GM08714 (cell line): ENCODE measurements around the gene LYRM4.

Experiments used
- H3K4me3 ChIP-seq: fragments of 200-500 bp; sonication (Bioruptor generic); 2 replicates; pipeline ENCODE4 v1.5.1; 2014; ENCODE audit warnings: mild to moderate bottlenecking, low read length, inconsistent platforms
- ZNF274 ChIP-seq: IDR thresholded peaks from 2 replicates; pipeline ENCODE4 v1.6.1; 2012; ENCODE audit warnings: mild to moderate bottlenecking, low read depth, low read length

The LYRM4 gene

DNA sequence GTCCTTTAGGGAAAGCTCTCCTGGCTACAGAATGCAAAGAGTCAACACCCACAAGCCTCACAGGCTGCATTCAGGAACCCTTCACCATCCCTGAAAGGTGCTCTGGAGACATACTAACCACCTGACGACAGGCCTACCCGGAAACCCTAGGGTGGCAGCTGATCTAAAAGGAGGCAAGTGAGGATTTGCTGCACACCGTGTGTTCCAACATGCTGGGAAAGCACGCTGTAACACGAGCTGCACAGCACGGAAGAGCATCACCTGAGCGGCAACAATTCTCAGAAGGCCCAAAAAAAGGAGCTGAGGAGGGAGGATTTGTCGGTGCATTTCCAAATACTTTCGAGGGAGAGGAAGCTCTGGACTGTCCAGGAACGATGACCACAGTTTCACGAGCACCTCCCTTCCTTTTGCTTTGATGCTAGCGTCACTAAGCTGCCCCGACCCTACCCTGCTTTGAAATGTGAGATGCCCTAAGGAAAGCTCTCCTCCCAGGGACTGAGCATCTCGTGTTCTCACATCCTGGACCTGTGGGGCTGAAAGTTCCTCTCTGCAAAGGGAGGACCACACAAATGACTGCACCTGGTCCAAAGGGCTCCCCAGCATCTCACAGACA is 88.6 kb downstream of the LYRM4 start:
- no peak overlapping the region for H3K4me3 ChIP-seq
- no peak for TF ChIP-seq ZNF274

DNA sequence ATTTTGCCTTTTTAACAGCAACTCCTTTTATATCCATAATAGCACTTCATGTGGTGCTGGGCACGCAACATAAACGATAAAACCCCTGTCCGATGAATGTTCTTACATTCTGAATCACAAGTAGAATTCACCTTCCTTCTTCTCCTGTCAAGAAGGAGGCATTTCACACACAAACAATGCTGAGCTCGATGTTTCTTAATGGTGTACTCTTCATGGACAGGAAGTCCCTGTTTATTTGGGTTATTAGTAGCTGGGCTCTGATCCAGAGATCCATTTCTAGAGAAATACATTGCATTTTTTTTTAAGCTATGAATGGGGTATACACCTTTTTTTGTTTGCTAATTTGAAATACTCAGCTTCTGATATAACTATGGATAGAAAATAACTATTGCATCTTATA is 93.2 kb downstream of the LYRM4 start:
- no peak overlapping the region for H3K4me3 ChIP-seq
- no peak for TF ChIP-seq ZNF274

DNA sequence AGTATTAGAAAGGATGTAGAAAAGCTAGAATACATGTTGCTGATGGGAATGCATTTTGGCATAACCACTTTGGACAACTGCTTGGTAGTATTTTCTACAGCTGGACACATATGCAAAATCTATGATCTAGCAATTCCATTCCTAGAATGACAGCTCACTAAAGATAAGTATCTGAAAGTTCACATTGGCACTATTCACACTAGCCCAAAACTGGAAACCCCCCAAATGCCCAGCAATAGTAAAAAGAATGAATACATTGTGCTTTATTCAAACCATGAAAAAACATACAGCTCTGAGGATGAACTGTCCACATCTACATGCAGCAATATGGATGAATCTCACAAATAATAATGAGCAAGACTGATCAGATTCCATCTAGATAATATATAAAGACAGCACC is 96.7 kb downstream of the LYRM4 start:
- no peak for TF ChIP-seq ZNF274
- no peak overlapping the region for H3K4me3 ChIP-seq

DNA sequence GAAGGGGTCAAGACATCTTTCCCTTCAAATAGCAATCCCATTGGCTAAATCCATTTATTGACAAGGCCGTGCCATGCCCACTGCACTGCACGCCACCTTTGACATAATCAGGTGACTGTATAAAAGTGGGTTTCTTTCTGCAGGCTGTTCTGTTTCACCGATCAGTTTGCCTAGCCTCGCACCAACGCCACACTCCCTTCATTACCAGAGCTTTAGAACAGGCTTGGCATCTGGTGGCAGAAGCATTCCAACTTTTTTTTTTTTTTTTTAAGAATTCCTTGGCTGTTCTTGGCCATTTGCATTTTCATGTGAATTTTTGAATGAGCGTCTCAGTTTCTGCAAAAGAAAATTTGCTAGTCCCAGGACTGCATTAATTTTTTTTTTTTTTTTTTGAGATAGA is 97.5 kb downstream of the LYRM4 start:
- H3K4me3 ChIP-seq, result no peak overlapping the region
- TF ChIP-seq ZNF274, result no peak

DNA sequence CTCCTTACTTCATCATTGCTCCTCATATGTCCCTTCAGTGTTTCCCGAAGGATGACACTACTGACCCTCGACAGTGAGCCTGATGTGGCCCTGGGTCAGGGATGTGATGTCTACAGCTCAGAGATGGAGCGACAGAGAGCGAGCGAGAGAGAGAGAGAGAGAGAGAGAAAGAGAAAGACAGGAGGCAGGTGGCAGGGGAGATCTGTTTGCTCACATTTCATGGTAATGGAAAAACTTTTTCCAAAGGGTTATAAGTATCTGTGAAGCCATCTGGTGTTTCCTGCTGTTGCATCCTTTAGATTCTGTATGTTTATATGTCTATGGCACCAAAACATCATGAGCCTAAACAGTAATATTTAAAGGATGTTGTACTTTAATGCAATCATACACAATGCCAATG is 98.4 kb downstream of the LYRM4 start:
- TF ChIP-seq ZNF274, result no peak
- no peak overlapping the region for H3K4me3 ChIP-seq

DNA sequence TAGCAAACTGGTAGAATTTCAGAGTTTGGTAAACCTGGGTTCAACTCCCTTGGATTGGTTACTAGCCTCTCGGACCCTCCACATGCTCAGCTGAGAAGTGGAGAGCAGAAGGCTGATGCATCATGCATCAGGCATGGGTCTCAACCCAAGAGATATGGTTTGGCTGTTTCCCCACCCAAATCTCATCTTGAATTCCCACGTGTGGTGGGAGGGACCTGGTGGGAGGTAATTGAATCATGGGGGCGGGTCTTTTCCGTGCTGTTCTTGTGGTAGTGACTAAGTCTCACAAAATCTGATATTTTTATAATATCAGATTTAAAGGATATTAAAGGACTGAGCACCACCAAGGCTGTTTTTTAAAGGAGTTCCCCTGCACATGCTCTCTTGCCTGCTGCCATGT is 100.5 kb downstream of the LYRM4 start:
- no peak overlapping the region for H3K4me3 ChIP-seq
- TF ChIP-seq ZNF274, result no peak

DNA sequence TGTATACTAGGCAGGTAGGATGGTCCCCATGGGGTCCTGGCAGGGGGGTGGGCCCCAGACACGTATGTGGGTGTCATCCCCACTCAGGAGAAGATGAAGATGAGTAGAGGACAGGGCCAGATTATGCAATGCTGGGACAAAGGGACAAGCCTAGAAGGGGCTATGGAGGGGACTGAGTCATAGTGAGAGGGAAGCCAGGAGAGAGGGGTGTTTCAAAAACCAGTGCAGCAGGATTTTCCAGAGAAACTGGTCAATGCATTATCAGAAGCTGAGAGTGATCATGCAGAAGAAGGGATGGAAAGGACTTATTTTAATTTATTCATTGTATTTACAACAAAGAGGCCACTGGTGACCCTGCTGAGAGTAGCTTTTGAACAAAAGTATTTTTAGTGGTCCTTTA is 101.6 kb downstream of the LYRM4 start:
- no peak for TF ChIP-seq ZNF274
- H3K4me3 ChIP-seq, result no peak overlapping the region

DNA sequence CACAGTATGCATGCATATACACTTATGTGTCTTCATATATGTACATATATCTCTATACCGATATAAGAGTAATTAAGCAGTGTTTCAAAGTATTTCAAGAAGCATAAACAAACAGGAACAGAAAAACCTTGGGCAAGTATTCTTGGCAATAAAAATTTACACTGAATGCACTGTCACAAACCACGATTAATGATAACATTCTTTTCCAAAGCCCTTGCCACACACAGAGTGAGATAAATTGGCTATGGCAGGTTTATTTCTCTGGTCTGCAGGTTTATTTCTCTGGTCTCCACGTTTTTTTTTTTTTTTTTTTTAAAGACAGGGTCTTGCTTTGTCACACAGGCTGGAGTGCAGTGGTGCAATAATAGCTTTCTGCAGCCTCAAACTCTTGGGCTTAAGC is 102.6 kb downstream of the LYRM4 start:
- TF ChIP-seq ZNF274, result no peak
- H3K4me3 ChIP-seq, result no peak overlapping the region

DNA sequence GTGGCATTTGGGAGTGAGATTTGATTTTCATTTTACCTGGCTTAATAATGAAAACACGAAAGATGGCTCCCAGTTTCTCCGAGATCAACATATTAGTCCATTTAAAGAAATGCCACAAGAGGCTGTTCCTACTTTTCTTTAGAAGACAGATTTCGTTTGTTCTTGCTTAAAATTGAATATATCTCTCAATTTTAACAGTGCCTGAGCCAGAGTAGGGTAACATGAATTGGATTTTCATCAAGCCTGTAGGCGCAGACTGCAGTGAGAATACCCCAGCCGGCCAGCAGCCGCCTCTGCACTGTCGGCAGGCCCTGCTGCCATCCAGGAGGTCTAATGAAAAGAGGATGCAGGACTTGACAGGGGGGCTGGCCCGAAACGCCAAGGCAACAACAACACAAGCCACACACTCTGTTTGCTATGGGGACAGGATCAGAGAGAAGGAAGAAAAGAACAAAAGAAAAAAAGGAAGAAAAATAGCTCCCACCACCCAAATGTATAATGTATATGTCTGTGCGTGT is 103.1 kb downstream of the LYRM4 start:
- TF ChIP-seq ZNF274, result no peak
- no peak overlapping the region for H3K4me3 ChIP-seq

DNA sequence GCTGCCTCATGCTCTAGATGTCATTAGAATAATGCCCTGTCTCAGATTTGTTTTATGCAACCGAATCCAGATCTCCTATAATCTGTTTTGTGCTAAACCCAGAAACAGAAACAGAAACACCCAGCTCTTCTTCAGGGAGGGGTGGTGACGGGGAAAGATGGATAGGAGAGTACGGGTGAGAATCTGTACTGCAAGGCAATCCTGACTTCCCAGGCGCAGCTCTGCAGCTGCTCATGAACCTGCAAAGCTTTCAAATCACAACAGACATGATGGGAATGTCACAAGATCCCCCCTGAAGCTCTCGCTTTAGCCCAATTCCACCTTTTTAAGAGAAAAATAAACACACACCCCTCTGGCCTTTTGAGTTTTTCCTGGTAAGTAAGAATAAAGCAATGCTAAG is 104.1 kb downstream of the LYRM4 start:
- H3K4me3 ChIP-seq, result no peak overlapping the region
- no peak for TF ChIP-seq ZNF274

DNA sequence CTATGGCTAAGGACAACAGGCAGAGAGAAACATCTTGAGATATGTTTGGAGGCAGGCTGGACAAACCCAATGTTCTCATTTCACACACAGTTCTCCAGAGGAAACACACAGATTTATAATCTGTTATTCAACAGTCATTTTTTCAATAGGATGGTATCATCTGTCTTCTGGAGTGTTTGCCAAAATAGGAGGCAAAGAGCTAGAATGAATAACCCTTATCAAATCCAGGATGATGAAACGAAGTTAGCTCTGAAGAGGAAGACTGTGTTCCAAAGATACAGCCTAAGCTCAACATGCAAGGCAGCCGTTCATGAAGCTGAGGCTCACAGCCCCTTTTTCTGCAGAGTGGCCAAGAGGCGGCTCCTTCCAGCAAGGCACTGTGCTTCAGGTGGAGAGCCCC is 104.8 kb downstream of the LYRM4 start:
- H3K4me3 ChIP-seq, result no peak overlapping the region

DNA sequence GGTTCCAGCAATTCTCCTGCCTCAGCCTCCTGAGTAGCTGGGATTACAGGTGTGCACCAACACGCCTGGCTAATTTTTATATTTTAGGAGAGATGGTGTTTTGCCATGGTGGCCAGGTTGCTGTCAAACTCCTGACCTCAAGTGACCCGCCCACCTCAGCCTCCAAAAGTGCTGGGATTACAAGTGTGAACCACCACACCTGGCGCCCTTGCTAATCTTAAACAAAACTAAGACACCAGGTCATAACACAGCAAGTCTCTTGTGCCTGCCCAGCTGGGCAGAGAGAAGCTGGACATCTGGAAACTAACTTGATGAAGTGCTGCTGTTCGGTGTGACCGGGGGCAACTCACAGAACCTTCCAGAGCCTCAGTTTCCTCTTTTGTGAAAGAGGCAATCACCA is 107.6 kb downstream of the LYRM4 start:
- TF ChIP-seq ZNF274, result no peak
- no peak overlapping the region for H3K4me3 ChIP-seq

More for the DNA sequence above, 104.8 kb downstream of the LYRM4 start:
- no peak for TF ChIP-seq ZNF274

DNA sequence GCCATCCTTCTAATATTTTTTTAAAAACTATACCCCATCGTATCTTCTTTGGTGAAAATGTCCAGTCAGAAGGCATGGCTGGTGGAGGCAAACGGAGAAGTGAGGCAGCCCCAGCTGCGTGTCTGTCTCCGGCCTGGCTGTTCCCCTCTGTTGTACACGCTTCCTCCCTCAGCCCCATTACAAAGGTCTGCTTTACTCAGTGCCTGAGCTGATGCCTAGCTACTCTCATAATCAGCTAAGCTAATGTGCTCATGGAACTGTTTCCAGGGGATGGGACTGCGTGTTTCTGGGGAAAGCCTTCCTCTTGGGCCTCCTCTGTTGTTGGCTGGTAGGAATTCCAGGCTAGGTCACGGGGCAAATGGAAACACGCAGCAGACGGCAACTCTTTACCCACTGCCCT is 108.3 kb downstream of the LYRM4 start:
- no peak for TF ChIP-seq ZNF274
- H3K4me3 ChIP-seq, result no peak overlapping the region

DNA sequence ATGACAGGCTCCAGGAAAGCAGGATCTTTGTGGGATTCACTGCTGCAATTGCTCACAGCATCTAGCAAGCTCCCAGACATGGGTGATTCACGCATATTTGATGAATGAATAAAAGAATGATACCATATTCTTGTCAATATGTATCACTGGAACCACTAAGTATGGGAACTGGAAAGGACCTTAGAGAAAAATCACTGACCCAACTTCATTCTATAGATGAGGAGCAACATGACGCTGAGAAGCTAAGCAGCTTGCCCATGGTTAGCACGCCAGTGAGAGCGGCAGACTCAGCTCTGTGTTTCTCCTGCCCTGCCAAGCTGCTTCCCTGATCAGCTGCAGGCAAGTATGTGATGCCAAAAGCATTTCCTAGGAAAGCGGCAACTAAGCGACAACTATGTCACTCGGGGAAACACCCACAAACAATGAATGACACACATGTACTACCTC is 108.8 kb downstream of the LYRM4 start:
- H3K4me3 ChIP-seq, result no peak overlapping the region
- no peak for TF ChIP-seq ZNF274

DNA sequence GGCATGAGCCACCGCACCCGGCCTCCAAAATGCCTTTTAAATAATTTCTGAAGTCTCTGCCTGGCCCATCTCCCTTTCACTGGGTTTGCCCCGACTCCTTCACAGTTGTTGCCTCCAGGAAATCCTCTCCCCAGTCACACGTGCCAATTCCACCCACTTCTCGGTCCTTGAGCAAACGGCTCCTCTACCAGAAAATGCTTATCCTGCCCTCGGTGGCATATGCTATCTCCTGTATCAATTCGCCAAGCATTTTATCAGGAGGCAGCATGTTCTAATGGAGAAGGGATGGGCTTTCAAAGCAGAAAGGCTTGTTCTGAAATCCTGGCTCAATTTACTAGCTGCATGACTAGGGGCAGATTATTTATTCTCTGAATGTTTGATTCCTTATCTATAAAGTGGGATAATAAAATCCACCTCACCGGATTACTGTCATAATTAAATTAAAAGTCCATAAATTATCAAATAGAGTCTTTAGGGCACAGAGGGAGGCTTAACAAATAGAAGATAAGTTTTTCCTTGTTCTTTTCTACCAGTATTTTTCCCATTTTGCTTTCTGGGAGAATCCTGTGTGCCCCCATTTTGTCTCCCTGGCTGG is 109.3 kb downstream of the LYRM4 start:
- TF ChIP-seq ZNF274, result no peak
- H3K4me3 ChIP-seq, result no peak overlapping the region
